RPMI8226 (cell line): ENCODE data around the gene TLR8.
"Not testable (repeated sequence)": the region's sequence is repeated elsewhere in the genome, so short reads cannot be mapped to it uniquely, and the experiment has no call there.

Experiments
- DNase-seq: peaks from one replicate; pipeline ENCODE4 v3.0.0-alpha.2; 2015

Gene TLR8

DNA sequence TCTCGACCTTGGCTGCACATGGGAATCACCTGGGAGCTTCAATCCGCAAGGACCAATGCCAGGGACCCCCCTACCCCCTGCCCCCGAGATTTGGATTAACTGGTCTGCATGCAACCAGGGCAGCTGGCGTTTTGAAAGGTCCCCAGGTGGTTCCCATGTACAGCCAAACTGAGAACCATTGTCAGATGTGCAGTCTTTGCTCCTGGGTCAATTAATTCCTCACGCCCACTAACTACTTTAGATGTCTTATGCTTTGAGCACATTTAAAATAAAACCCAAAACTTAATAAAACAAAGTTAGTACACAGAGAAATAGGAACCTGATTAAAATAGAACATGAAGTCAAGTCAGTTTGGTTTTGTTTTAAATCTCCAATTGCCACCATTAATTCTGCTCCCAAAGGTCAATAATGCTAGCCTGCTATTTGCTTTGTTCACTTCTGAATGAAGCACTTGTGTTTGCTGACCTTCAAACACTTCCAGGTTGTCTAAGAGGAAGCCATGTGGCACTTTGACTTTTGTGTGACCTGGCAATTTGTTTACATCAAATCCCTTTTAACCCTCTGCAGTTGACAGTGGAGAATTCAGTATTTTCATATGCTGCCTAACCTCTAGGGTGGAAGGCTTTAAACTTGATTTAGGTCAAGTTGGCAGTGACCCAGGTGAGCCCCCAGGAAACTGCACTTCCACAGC is 41.3 kb downstream of the TLR8 start:
- no peak for DNase-seq

DNA sequence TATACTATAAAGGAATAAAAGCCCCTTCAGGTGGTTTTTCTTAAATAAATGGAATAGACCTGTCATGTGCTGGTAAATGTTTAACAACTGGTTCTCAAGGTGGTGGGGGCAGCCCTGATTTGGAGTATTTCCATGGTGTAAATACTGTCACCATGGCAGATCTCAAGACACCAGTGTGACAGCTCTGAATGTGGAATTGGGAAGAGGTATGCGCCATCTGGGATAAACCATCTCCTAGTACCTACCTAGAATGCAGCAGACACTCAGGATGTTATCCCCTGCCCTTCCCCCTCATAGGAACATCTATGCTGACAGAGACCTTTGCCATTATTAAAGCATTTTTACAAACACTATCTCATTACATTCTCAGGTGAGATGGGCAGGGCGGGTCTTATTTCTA is 42.1 kb downstream of the TLR8 start:
- DNase-seq = no peak

DNA sequence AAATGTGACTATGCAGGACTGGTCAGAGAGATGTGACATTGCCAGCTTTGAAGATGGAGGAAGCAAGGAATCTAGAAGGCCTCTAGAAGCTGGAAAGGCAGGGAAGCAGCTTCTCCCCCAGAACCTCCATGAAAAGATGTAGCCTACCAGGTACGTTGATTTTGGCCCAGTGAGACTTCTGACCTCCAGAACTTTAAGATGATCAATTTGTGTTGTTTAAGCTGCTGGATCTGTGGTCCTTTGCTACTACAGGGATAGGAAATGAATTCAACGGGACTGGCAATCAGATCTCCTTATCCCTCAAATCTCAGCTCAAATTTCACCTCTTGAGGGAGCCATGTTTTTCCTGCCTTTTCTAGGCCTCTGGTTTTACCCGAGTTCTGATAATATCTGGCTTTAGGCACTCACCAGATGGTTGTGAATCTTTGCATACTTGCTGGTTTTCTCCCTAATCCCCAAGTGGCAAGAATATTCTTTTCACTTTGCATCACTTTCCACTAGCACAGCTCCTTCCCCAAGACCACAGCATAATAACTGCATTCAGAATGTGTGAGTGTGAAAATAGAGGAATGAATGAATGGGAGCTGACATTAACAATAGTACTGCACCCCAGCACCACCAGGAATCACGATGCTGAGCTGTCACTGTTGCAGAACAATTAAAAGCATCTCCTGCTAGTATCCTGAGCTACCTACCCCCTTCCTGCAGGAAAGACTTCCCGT is 42.9 kb downstream of the TLR8 start:
- DNase-seq = no peak

DNA sequence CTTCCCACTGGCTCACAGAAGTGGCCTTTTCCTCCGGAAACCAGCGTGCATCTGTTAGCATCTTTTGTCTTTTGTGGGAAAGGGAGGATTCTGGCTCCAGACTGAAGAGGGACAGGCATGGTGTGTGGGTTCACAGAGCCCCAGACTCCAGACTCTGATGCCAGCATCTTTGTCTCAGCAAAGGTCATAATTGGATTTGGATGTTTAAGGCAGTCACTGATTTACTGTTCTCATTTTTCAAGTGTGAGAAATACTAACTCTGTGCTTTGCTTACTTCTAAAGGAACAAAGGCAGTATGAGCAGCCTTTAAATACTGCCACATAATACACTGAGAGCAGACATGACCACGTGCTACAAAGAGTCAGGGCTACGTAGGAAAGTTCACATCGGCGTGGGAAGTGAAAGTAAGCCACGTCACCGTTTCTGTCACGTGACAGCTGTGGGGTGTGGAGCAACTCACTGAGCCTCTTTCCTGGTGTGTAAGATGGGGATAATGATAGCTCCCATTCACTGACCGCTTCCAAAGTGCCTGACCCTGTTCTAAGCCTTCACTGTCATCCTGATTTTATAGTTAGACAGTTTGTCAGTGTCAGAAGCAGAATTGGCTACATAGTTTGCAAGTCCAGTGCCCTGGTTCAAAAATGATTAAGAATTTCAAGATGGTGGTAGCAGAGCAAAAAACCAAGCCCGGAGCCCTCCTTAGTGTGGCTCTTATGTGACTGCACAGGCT is 43.7 kb downstream of the TLR8 start:
- DNase-seq = peak; percentile 82

DNA sequence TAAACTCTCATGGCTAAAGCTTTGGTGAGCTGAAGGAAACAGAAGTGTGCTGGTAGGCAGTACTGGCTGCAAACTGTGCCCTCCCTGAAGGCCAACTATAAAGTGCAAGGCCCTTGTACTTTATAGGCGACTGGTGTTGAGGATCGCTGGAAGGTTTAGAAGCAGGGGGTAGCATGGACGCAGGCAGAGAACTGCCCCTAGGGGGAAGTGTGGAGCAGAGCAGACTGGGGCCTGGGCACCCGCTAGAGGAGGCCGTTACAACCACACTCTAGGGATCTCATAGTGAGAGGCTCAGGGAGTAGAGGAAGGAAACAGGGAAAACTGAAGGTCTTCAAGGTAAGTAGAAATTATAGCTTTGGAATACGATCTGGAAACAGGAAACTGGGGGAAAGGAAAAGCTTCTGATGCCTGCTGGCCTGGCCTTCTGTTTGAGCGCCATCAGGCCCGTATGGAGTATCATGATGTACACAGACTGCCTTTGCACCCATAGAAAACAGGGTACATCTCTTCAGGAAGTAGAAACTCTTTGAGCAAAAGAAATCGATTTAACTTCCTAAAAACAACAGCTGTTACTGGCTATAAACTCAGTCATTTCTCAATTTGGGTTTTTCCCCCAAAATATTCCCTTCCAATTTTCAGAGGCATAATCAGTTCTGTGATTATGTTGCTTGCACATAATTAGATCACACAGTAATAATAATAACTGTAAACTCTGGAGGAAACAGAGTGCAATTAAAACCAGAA is 44.6 kb downstream of the TLR8 start:
- no peak for DNase-seq

DNA sequence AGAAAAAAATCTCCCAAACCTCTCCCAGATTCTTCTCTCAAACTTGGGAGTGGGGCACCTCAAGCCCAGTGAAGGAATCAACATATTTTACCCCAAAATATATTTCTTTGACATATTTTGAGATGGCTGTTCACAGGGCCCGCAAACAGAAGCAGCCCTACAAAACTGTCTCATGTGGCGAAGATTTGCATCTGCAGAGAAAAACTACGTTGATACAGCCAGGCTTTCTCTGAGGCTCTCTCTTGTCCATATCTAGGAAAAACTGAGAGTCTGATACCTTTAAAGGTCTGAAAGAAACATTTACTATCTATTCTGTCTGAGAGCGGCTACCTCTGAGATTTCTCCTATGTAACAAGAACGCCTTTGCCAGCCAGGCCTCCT is 45.2 kb downstream of the TLR8 start:
- DNase-seq = no peak

DNA sequence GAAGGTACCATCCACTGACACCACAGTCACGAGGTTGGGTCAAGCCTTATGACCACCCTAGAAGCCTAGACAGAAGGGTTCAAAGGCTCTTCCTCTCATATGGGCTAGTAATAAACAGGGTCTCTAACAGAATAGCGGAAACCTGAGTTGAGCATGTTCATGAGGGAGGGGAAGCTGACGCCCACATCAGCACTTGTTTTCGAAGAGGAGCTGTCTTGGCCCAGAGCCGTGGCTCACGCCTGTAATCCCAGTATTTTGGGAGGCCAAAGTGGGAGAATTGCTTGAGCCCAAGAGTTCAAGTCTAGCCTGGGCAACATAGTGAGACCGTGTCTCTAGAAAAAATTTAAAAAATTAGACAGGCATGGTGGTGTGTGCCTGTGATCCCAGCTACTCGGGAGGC is 47.0 kb downstream of the TLR8 start:
- no peak for DNase-seq

- DNase-seq = no peak
Observed at GRCh38 chrX:12954376-12954775, 48.0 kb downstream of the TLR8 start.

DNA sequence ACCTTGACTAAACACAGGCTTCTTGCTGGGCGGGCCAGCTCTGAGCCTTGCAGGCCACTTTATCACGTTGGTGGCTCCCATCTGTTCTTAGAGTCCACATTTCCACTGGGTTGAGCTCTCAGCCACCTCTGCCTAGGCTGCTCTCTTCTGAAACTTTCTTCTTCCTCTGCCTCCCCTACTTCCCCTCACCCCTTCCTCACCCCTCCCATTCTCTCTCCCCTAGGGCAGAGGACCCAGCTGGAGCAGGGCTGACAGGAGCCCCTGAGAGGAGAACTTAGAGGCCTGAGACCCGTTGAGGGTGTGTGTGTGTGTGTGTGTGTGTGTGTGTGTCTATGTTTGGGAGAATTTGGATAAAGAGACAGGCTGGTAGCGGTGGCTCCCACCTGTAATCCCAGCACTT is 48.6 kb downstream of the TLR8 start:
- DNase-seq = peak; percentile 43

GRCh38 chrX:12955882-12956703 is 49.7 kb downstream of the TLR8 start:
- DNase-seq = peak; percentile 85

DNA sequence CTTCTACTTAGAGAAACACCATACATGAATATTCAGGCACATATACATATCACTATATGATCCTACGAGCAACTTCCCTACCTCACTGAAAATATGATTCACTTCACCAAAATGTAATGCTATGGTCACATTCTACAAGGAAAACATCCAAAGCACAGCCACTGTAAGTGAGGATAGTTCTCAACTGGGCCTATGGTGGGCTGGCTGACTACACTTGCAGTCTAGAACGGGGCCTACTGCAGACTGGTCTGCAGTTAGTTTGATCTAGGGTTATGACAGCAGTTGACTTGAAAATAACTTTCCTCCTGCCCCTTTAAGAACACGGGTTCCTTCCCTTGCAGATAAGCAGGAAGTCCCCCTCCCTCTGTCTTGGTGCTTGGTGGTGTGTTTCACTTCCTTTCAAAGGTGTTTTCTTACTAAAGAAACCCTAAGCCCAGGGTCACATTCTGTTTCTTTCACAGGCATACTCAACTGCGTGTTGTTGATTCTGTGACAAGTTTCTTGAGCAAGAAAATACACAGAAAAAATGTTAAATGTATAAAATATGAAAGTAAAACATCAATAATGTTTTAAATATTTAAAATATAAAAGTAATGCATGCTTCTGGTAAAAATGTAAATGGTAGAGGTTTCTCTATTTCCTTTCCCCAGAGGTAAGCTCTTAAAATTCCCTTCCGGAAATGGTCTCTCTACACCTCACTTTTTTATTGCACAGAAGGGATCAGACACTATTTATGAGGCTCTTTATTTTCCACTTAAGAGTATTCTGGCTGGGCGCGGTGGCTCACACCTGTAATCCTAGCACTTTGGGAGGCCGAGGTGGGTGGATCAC is 50.5 kb downstream of the TLR8 start:
- peak; percentile 82 for DNase-seq

- no peak for DNase-seq
Observed at GRCh38 chrX:12958059-12958458, 51.6 kb downstream of the TLR8 start.

- DNase-seq = no peak
Observed at GRCh38 chrX:12958461-12958860, 52.0 kb downstream of the TLR8 start.

DNA sequence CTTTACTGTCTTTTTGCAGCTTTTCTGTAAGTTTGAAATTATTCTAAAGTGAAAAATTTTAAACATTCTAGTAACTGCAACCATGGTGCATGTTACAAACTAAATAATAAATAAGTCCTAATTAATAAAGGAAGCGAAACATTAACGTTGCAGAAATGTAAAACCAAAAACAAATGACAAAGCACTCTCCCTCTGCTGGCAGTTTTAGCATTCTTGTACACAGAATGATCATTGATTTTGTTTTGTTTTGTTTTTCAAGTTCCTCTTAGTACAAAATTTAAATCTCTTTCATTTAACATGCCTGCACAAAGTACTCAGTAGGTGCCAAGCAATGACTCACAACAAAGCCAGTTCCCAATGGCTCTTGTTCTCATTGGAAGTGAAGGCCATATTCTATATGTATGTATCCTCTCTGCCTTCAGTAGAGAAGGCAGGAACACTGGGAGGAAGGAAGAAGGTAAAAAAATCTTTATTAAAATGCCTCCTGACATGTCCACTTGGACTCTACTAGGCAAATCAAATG is 54.8 kb downstream of the TLR8 start:
- DNase-seq = peak; percentile 37

- DNase-seq = peak; percentile 85
Observed at GRCh38 chrX:12962041-12962504, 55.7 kb downstream of the TLR8 start.

- not testable (repeated sequence) for DNase-seq
Observed at GRCh38 chrX:12963210-12963850, 56.9 kb downstream of the TLR8 start.

DNA sequence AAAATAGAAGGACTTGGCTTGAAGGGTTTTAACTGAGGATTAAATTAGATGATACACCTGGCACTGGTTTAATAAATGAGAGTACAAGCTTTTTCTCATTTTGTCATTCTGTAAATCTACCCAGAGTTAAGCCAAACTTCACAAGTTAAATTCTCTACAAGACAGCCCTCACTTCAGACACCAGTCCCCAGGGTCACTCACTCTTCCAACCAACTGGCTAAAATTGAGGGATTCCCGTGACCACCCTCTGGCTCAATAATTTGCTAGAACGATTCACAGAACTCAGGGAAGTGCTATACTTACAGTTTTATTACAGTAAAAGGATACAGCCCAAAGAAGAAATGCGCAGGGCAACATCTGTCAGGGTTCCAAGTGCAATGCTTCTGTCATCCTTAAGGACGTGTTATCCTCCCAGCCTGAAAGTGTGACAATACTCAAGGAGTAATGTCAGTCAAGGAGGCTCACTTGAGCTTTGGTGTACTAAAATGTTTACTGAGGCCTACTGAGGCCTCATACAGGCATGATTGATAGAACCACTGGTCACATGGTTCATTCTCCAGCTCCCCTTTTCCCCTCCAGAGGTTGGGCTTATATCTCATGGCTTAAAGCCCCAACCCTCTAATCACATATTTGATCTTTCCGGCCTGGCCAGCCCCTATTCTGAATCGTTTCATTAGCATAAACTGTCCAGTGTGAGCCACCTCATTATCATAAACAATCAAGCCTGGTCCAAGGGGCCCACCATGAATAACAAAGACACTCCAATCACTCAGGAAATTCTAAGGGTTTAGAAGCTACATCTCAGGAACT is 58.9 kb downstream of the TLR8 start:
- no peak for DNase-seq

DNA sequence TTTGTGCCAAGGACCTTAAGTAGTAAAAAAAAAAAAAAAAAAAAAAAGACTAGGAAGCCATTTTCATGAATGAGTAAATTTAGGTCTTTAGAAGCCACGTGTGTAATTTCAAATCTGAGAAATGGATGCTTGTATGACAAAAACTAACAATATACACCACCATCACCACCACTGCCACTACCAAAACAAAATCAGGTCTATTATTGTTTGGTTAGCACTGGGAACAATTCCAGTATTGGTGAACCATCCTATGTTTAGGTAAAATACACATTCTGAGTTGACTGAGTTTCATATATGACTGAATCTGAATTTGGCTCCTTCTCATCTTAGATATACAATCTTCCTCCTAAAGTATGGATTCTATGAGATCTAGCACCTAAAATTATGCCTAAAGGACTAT is 59.7 kb downstream of the TLR8 start:
- no peak for DNase-seq

DNA sequence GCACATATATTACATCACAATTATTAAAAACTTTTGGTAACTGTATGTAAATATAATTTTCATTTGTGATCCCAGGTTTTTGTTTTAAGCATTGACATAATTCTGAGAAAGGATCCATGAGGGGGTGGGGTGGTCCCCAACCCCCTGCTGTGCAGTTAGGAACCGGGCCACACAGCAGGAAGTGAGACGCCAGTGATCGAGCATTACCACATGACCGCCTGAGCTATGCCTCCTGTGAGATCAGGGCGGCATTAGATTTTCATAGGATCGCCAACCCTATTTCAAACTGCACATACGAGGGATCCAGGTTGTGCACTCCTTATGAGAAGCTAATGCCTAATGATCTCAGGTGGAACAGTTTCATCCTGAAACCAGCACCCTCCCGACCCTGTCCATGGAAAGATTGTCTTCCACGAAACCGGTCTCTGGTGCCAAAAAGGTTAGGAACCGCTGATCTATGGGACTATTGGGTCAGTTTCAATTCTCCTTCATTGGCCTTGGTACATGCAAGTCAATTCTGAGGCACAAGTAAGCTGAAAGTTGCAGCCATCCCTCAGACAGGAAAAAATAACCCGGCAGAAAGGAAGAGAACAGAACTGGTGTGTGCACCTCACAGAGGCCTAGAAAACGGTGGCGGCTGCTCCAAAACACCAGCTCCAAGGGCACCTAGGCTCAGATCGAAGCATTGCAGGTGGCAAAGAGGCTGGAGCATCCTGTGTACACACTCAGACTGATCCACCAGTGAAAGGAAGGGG is 61.5 kb downstream of the TLR8 start:
- no peak for DNase-seq
